WERI-Rb-1 (cell line): Measurements from ENCODE around the gene TPRA1.

Experiments
- DNase-seq: peaks from one replicate; pipeline ENCODE4 v3.0.0-alpha.2; 2020
- H3K27ac ChIP-seq: fragments of 250-450 bp; sonication (Bioruptor Pico); 2 replicates; pipeline ENCODE4 v1.5.1; 2020; ENCODE audit warnings: mild to moderate bottlenecking, moderate library complexity
- H3K27me3 ChIP-seq: fragments of 250-450 bp; sonication (Bioruptor Pico); 2 replicates; pipeline ENCODE4 v1.5.1; 2021; ENCODE audit warnings: mild to moderate bottlenecking, low read depth, moderate library complexity; ENCODE audit not compliant: insufficient read depth, severe bottlenecking
- H3K36me3 ChIP-seq: fragments of 250-450 bp; sonication (Bioruptor Pico); 2 replicates; pipeline ENCODE4 v1.5.1; 2020; ENCODE audit warnings: mild to moderate bottlenecking, moderate library complexity
- H3K4me3 ChIP-seq: 2 replicates; pipeline ENCODE4 v1.5.1; 2011; ENCODE audit warnings: low read depth, mild to moderate bottlenecking, control low read depth, low read length
- H3K9me3 ChIP-seq: fragments of 250-450 bp; sonication (Bioruptor Pico); 2 replicates; pipeline ENCODE4 v1.5.1; 2021; ENCODE audit warnings: mild to moderate bottlenecking, moderate library complexity; ENCODE audit not compliant: severe bottlenecking
- TF ChIP-seq, protein P1 (sequence below): IDR thresholded peaks from 2 replicates; pipeline ENCODE4 v1.5.1; 2011; ENCODE audit warnings: low read depth, mild to moderate bottlenecking, control low read depth, inconsistent platforms, low read length

The TPRA1 gene

DNA sequence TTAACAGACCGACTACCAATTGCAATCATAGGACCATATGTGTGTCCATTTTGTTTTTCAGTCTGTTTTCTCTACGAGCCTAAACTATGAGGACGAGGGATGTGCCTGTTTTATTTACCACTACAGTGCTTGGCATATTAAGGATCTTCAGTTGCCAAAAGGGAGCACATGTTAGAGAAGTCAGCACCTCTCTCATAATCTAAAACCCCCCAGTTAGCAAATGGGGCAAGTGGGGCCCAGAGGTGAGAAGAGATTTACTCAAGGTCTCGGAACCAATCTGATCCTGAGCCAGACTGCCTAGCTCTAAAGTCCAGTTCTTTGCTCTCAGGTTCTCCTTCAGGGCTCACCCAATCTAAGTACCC lies 37.9 kb upstream of the TPRA1 start:
- Histone ChIP-seq H3K9me3 (peaks cover 5% of the 10 kb centered on the region), H3K27ac (no peak overlapping the region), H3K27me3 (peaks cover 3% of the 10 kb centered on the region), H3K36me3 (no peaks in the 10 kb centered on the region; the same call in 1 of the 2 replicates), H3K4me3 (no peak overlapping the region)
- DNase-seq, result no peak
- TF ChIP-seq, protein P1, sequence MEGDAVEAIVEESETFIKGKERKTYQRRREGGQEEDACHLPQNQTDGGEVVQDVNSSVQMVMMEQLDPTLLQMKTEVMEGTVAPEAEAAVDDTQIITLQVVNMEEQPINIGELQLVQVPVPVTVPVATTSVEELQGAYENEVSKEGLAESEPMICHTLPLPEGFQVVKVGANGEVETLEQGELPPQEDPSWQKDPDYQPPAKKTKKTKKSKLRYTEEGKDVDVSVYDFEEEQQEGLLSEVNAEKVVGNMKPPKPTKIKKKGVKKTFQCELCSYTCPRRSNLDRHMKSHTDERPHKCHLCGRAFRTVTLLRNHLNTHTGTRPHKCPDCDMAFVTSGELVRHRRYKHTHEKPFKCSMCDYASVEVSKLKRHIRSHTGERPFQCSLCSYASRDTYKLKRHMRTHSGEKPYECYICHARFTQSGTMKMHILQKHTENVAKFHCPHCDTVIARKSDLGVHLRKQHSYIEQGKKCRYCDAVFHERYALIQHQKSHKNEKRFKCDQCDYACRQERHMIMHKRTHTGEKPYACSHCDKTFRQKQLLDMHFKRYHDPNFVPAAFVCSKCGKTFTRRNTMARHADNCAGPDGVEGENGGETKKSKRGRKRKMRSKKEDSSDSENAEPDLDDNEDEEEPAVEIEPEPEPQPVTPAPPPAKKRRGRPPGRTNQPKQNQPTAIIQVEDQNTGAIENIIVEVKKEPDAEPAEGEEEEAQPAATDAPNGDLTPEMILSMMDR, result no peak

GRCh38 chr3:127625821-127626220 lies 35.3 kb upstream of the TPRA1 start:
- TF ChIP-seq, protein P1, result no peak
- Histone ChIP-seq H3K4me3 (no peak overlapping the region), H3K9me3 (peaks cover 5% of the 10 kb centered on the region), H3K27me3 (peaks cover 3% of the 10 kb centered on the region), H3K36me3 (peaks cover 18% of the 10 kb centered on the region), H3K27ac (no peak overlapping the region)
- DNase-seq, result no peak

GRCh38 chr3:127624063-127624462 lies 33.5 kb upstream of the TPRA1 start:
- Histone ChIP-seq H3K27me3 (peaks cover 3% of the 10 kb centered on the region), H3K9me3 (peaks cover 5% of the 10 kb centered on the region), H3K27ac (no peak overlapping the region), H3K36me3 (peaks cover 35% of the 10 kb centered on the region), H3K4me3 (no peak overlapping the region)
- TF ChIP-seq, protein P1, result no peak
- no peak for DNase-seq

DNA sequence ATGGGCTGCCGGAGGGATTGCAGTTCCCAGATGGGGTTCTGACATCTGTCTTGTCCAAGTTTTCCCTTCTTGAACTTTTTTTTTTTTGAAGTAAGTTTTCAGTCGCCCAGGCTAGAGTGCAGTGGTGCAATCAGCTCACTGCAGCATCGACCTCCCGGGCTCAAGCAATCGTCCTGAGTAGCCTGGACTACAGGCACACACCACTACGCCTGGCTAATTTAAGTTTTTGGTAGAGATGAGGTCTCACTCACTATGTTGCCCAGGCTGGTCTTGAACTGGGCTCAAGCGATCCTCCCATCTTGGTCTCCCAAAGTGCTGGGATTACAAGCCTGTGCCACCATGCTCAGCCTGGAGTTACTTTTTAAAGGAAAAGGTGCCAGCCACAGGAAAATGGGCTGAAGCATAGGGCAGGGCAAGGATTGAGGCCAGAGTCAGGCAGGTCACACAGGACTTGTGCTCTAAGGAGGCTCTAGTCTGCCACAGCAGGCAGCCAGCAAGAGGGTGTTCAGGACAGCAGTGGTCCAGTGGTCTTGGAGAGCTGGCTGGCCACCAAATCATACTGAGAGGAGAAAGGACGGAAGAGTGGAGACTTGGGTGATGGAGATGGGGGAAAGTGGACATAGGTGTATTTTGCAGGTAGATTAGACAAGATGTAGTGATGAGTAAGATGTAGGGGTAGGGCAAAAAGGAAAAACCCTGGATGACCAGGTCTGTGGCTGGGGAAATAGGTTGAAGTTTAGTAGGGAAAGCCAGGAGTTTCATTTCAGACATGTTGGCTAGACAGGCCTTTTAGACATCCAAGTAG lies 32.4 kb upstream of the TPRA1 start:
- peaks cover 46% of the 10 kb centered on the region for H3K36me3 ChIP-seq
- H3K4me3 ChIP-seq, result no peak overlapping the region
- no peak overlapping the region for H3K27ac ChIP-seq
- H3K27me3 ChIP-seq, result no peaks in the 10 kb centered on the region
- H3K9me3 ChIP-seq, result no peaks in the 10 kb centered on the region
- DNase-seq, result no peak
- TF ChIP-seq, protein P1, result no peak

DNA sequence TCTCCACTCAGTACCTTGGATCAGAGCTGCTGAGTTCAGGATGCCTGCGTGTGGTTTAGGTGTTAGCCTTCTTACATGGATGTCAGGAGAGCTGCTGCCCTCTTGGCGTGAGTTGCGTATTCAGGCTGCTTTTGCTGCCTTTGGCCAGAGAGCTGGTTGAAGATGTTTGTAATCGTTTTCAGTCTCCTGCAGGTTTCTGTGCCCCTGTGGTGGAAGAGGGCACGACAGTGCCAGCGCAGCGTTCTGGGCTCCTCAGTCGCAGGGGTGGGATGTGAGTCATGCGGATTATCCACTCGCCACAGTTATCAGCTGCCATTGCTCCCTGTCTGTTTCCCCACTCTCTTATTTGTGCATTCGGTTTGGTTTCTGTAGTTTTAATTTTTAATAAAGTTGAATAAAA lies 31.5 kb upstream of the TPRA1 start:
- Histone ChIP-seq H3K4me3 (no peak overlapping the region), H3K36me3 (peaks cover 55% of the 10 kb centered on the region), H3K27me3 (no peaks in the 10 kb centered on the region), H3K27ac (no peak overlapping the region), H3K9me3 (no peaks in the 10 kb centered on the region)
- DNase-seq, result no peak
- TF ChIP-seq, protein P1, result no peak
